ENCODE measurements around the gene HELZ.
A peak's percentile ranks its signal among the peaks of the same experiment; 100 is the strongest.
"Not testable (repeated sequence)": the region's sequence is repeated elsewhere in the genome, so short reads cannot be mapped to it uniquely, and the experiment has no call there.

HELZ gene

DNA sequence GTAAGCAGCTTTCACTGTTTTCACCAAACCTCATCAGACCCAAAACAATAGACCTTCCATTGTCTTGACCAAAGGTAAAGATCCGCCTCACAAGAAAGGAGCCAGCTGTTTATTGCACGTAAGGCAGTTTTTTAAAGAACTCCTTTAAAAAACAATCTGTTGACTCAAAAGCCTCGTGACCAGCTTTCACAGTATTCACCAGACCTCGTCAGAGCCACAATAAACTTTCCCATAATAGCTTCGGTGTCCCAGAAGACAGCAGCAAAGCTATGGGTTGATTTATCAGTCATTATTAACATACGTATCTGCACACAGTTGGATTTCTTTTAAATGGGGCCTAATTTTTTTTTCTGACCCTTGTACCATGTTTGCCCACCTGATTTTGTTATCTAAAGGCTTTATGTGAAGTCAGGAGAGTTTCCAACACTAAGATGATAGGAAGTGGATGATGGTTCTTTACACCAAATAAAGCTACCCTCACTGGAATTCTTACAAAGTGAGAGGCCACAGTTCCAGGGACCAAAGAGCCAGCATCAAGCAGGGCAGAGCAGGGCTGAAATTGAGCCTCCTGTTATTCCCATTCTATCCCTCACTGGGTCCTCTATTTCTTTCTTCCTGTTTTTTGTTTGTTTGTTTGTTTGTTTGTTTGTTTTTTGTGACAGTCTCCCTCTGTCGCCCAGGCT lies 17.6 kb upstream of the HELZ start:
- H3K9me3 ChIP-seq (ENCODE audit: control insufficient read depth in 1 of 2, low read length in 2 of 2), result no peaks in the 10 kb centered on the region
- H3K27me3 ChIP-seq (ENCODE audit: low read depth, low read length), result no peaks in the 10 kb centered on the region
- H3K4me3 ChIP-seq (ENCODE audit: low read depth in 1 of 2, low read length in 2 of 2), result no peak overlapping the region
- no peak overlapping the region for H3K27ac ChIP-seq (ENCODE audit: low read length)
- H3K36me3 ChIP-seq (ENCODE audit: control insufficient read depth in 1 of 2, insufficient read depth in 2 of 2, low read length in 2 of 2), result no peaks in the 10 kb centered on the region
- peaks cover 0 to 7% of the 10 kb centered on the region in 2 donors for H3K4me1 ChIP-seq (ENCODE audit: control insufficient read depth in 1 of 2, insufficient read depth in 2 of 2, low read length in 2 of 2)

DNA sequence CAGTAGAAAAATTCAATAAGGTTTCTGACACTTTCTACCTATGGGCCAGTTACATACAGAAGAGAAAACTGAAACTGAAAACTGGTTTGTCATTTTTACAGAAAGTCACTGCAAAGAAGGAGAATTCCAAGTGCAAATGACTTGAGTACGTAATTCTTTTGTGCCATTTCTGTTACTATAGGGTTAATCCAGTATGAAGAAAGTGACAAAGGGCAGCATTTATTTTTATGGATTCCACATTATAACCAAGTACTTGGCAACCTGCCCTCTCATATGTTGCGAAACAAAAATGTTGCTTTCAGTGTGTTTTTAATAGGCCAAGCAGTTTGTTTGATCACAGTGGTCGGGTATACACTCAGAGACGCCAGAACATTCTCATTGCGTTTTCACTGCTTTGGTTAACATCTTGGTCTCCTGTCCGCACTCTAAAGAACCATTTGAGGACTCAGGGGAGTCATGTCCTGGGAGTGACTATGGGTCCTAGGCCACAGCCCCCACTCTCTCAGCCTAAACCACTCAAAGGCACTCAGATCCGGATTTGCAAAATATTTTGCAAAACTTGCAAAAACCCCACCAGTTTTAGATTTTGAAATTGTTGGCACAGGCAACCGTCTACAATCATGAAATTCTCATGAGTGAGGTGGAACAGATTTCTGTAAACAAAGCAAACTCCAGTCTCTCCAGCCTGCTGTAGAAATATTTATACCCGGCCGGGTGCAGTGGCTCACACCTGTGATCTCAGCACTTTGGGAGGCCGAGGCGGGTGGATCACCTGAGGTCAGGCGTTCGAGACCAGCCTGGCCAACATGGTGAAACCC lies 15.4 kb upstream of the HELZ start:
- Histone ChIP-seq H3K4me1 (ENCODE audit: control insufficient read depth in 1 of 2, insufficient read depth in 2 of 2, low read length in 2 of 2) (peaks cover 0 to 7% of the 10 kb centered on the region in 2 donors), H3K36me3 (ENCODE audit: control insufficient read depth in 1 of 2, insufficient read depth in 2 of 2, low read length in 2 of 2) (no peaks in the 10 kb centered on the region), H3K9me3 (ENCODE audit: control insufficient read depth in 1 of 2, low read length in 2 of 2) (peaks cover 0 to 2% of the 10 kb centered on the region in 2 donors), H3K27ac (ENCODE audit: low read length) (peak overlapping the region; percentile 25), H3K4me3 (ENCODE audit: low read depth in 1 of 2, low read length in 2 of 2) (no peak overlapping the region), H3K27me3 (ENCODE audit: low read depth, low read length) (no peaks in the 10 kb centered on the region)

DNA sequence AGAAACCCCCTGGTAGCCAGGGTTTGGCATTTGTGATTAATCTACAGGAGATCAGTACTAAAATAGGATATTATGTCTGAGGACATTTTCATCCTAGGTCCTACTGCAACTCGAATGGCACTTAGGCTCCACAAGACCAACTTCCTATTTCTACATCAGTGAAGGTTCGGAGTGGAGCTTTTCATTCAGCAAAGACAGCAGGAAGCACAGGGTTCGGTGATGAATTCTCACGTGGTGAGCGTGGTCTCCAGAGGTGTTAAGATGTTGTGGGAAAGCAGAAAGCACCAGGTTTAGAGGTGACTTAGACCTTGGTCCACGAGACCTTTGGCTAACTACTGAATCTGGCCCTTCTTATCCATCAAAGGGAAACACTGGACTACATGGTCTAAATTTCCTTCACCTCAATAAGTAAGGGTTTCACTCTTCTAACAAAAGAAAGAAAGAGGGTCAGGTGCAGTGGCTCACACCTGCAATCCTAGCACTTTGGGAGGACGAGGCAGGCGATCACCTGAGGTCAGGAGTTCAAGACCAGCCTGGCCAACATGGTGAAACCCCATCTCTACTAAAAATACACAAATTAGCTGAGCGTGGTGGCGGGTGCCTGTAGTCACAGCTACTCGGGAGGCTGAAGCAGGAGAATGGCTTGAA lies 13.9 kb upstream of the HELZ start:
- Histone ChIP-seq H3K9me3 (ENCODE audit: control insufficient read depth in 1 of 2, low read length in 2 of 2) (peaks cover 0 to 2% of the 10 kb centered on the region in 2 donors), H3K27me3 (ENCODE audit: low read depth, low read length) (no peaks in the 10 kb centered on the region), H3K36me3 (ENCODE audit: control insufficient read depth in 1 of 2, insufficient read depth in 2 of 2, low read length in 2 of 2) (no peaks in the 10 kb centered on the region), H3K4me1 (ENCODE audit: control insufficient read depth in 1 of 2, insufficient read depth in 2 of 2, low read length in 2 of 2) (peaks cover 0 to 7% of the 10 kb centered on the region in 2 donors), H3K4me3 (ENCODE audit: low read depth in 1 of 2, low read length in 2 of 2) (no peak overlapping the region), H3K27ac (ENCODE audit: low read length) (no peak overlapping the region)

DNA sequence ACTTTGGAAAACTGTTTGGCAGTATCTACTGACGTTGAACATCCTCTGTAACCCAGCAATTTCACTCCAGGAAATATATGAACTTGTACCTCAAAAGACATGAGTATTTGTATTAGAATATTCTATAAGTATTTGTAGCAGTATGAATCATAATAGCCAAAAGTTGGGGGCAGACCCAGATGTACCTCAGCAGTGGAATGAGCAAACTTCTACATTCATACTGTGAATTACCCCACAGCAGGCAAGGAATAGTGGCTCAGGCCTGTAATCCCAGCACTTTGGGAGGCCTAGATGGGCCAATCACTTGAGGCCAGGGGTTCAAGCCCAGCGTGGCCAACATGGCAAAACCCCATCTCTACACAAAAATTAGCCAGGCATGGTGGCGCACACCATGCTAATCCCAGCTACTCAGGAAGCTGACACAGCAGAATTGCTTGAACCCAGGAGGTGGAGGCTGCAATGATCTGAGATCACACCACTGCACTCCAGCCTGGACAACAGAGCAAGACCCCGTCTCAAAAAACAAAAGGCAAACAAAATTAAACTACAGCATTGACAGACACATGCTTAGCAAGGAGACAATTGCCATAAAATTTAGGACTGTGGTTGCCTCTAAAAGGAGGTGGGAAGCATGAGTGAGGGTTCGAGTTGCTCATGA lies 11.2 kb upstream of the HELZ start:
- no peak overlapping the region for H3K27ac ChIP-seq (ENCODE audit: low read length)
- no peaks in the 10 kb centered on the region for H3K36me3 ChIP-seq (ENCODE audit: control insufficient read depth in 1 of 2, insufficient read depth in 2 of 2, low read length in 2 of 2)
- peaks cover 0 to 2% of the 10 kb centered on the region in 2 donors for H3K9me3 ChIP-seq (ENCODE audit: control insufficient read depth in 1 of 2, low read length in 2 of 2)
- no peaks in the 10 kb centered on the region for H3K27me3 ChIP-seq (ENCODE audit: low read depth, low read length)
- H3K4me3 ChIP-seq (ENCODE audit: low read depth in 1 of 2, low read length in 2 of 2), result no peak overlapping the region
- peaks cover 0 to 7% of the 10 kb centered on the region in 2 donors for H3K4me1 ChIP-seq (ENCODE audit: control insufficient read depth in 1 of 2, insufficient read depth in 2 of 2, low read length in 2 of 2)

DNA sequence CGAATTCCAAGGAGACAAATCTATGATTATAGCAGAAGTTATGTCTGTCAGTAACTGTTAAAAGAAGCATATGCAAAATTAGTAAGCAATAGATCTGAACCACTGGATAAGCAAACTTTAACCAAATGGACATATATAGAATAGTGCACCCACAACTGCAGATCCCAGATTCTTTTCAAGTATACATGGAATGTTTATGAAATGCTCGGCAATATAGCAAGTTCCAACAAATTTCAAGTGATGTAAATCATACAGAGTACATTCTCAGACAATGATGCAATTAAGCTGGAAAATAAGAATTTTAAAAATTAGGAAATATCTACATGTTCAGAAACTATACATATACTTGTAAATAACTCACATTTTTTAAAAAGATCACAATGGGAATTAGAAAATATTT lies 8.4 kb upstream of the HELZ start:
- Histone ChIP-seq H3K9me3 (ENCODE audit: control insufficient read depth in 1 of 2, low read length in 2 of 2) (peaks cover 0 to 2% of the 10 kb centered on the region in 2 donors), H3K27me3 (ENCODE audit: low read depth, low read length) (no peaks in the 10 kb centered on the region), H3K36me3 (ENCODE audit: control insufficient read depth in 1 of 2, insufficient read depth in 2 of 2, low read length in 2 of 2) (no peaks in the 10 kb centered on the region), H3K4me3 (ENCODE audit: low read depth in 1 of 2, low read length in 2 of 2) (no peak overlapping the region), H3K27ac (ENCODE audit: low read length) (no peak overlapping the region), H3K4me1 (ENCODE audit: control insufficient read depth in 1 of 2, insufficient read depth in 2 of 2, low read length in 2 of 2) (no peaks in the 10 kb centered on the region)

GRCh38 chr17:67251586-67251985 lies 6.6 kb upstream of the HELZ start:
- H3K27ac ChIP-seq (ENCODE audit: low read length); H3K27me3 ChIP-seq (ENCODE audit: low read depth, low read length); H3K4me1 ChIP-seq (ENCODE audit: control insufficient read depth in 1 of 2, insufficient read depth in 2 of 2, low read length in 2 of 2); H3K4me3 ChIP-seq (ENCODE audit: low read depth in 1 of 2, low read length in 2 of 2); H3K36me3 ChIP-seq (ENCODE audit: control insufficient read depth in 1 of 2, insufficient read depth in 2 of 2, low read length in 2 of 2); H3K9me3 ChIP-seq (ENCODE audit: control insufficient read depth in 1 of 2, low read length in 2 of 2): not testable (repeated sequence)

DNA sequence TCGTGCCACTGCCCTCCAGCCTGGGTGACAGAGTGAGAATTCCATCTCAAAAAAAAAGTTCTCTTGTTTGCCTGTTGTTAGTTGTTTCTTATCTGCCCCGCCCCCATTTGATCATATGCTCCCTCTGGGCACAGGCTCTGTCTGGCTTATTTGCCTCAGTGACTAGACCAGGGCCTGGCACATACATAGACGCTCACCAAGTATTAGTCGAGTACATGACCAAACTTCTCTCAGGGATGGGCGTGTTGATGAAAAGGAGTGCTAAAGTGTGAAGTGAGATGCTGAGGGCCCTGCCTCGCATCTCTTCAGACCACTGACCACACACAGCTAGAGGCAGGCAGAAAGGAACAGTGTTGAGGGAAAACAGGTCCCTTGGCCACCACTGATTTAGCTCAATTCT lies 3.3 kb upstream of the HELZ start:
- H3K9me3 ChIP-seq (ENCODE audit: control insufficient read depth in 1 of 2, low read length in 2 of 2), result no peaks in the 10 kb centered on the region
- no peaks in the 10 kb centered on the region for H3K27me3 ChIP-seq (ENCODE audit: low read depth, low read length)
- no peak overlapping the region for H3K4me3 ChIP-seq (ENCODE audit: low read depth in 1 of 2, low read length in 2 of 2)
- no peak overlapping the region for H3K27ac ChIP-seq (ENCODE audit: low read length)
- no peaks in the 10 kb centered on the region for H3K36me3 ChIP-seq (ENCODE audit: control insufficient read depth in 1 of 2, insufficient read depth in 2 of 2, low read length in 2 of 2)
- peaks cover 5 to 13% of the 10 kb centered on the region in 2 donors for H3K4me1 ChIP-seq (ENCODE audit: control insufficient read depth in 1 of 2, insufficient read depth in 2 of 2, low read length in 2 of 2)

GRCh38 chr17:67247416-67247900 lies 2.5 kb upstream of the HELZ start:
- Histone ChIP-seq H3K4me1 (ENCODE audit: control insufficient read depth in 1 of 2, insufficient read depth in 2 of 2, low read length in 2 of 2) (peaks cover 7 to 22% of the 10 kb centered on the region in 2 donors), H3K4me3 (ENCODE audit: low read depth in 1 of 2, low read length in 2 of 2) (no peak overlapping the region), H3K27ac (ENCODE audit: low read length) (no peak overlapping the region), H3K36me3 (ENCODE audit: control insufficient read depth in 1 of 2, insufficient read depth in 2 of 2, low read length in 2 of 2) (no peaks in the 10 kb centered on the region), H3K9me3 (ENCODE audit: control insufficient read depth in 1 of 2, low read length in 2 of 2) (no peaks in the 10 kb centered on the region), H3K27me3 (ENCODE audit: low read depth, low read length) (no peaks in the 10 kb centered on the region)

GRCh38 chr17:67246653-67247415 lies 1.8 kb upstream of the HELZ start:
- Histone ChIP-seq H3K27ac (ENCODE audit: low read length) (peak overlapping the region; percentile 56), H3K4me1 (ENCODE audit: control insufficient read depth in 1 of 2, insufficient read depth in 2 of 2, low read length in 2 of 2) (peaks cover 7 to 25% of the 10 kb centered on the region in 2 donors), H3K36me3 (ENCODE audit: control insufficient read depth in 1 of 2, insufficient read depth in 2 of 2, low read length in 2 of 2) (peaks cover 0 to under 1% of the 10 kb centered on the region in 2 donors), H3K4me3 (ENCODE audit: low read depth in 1 of 2, low read length in 2 of 2) (peak overlapping the region; percentile 68 to 98), H3K27me3 (ENCODE audit: low read depth, low read length) (no peaks in the 10 kb centered on the region), H3K9me3 (ENCODE audit: control insufficient read depth in 1 of 2, low read length in 2 of 2) (no peaks in the 10 kb centered on the region)

DNA sequence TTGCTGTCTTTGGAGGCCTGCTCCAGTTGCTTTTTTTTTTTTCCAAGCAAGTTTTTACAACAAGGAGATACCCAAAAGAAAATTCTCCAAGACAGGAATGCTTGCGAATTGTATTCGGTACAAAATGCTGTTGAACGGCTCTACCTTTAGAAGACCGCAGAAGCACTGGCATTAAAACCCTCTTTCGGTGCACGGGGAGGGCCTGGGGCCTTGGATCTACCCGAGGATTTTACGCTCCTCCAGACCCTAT lies 1.3 kb upstream of the HELZ start:
- peak overlapping the region; percentile 56 for H3K27ac ChIP-seq (ENCODE audit: low read length)
- peaks cover 7 to 30% of the 10 kb centered on the region in 2 donors for H3K4me1 ChIP-seq (ENCODE audit: control insufficient read depth in 1 of 2, insufficient read depth in 2 of 2, low read length in 2 of 2)
- H3K27me3 ChIP-seq (ENCODE audit: low read depth, low read length), result no peaks in the 10 kb centered on the region
- H3K4me3 ChIP-seq (ENCODE audit: low read depth in 1 of 2, low read length in 2 of 2), result peak overlapping the region; percentile 68 to 98
- H3K36me3 ChIP-seq (ENCODE audit: control insufficient read depth in 1 of 2, insufficient read depth in 2 of 2, low read length in 2 of 2), result peaks cover 0 to 4% of the 10 kb centered on the region in 2 donors
- H3K9me3 ChIP-seq (ENCODE audit: control insufficient read depth in 1 of 2, low read length in 2 of 2), result no peaks in the 10 kb centered on the region
